Bronchial epithelial cell (primary cell): ENCODE measurements around the gene SLC6A18. TPM values are rescaled to one million over a fixed set of nuclear protein-coding genes. Genes with fewer than 3 reads are reported as not detected.

Experiments used
- DNase-seq: peaks from one replicate; pipeline ENCODE4 v3.0.0-alpha.2; 2010; ENCODE audit warnings: low read depth
- FAIRE-seq: peaks from 2 replicates; lab custom pipeline; 2011; peaks lifted over from hg19 to GRCh38; lab: Jason Lieb, UNC
- H3K27me3 ChIP-seq: 2 replicates; pipeline ENCODE4 v1.5.1; 2011; ENCODE audit warnings: low read length; ENCODE audit not compliant: control insufficient read depth, insufficient read depth
- H3K36me3 ChIP-seq: 2 replicates; pipeline ENCODE4 v1.5.1; 2011; ENCODE audit warnings: low read length; ENCODE audit not compliant: control insufficient read depth, insufficient read depth
- H3K4me3 ChIP-seq: 2 replicates; pipeline ENCODE4 v1.5.1; 2011; ENCODE audit warnings: mild to moderate bottlenecking, low read depth, low read length, control low read depth
- CTCF ChIP-seq: IDR thresholded peaks from 2 replicates; pipeline ENCODE4 v1.5.1; 2011; ENCODE audit warnings: mild to moderate bottlenecking, moderate library complexity, low read length, control low read depth, inconsistent platforms; ENCODE audit not compliant: insufficient read depth, severe bottlenecking
- total RNA-seq: library from RNA; depleted of rRNA; stranded (reverse); fragments of >200 nt; gene quantifications from 2 replicates; pipeline ENCODE4 v1.2.1, GENCODE V29; 2014

SLC6A18 gene
- total RNA-seq, 1 donor from 2014 or later: not detected

GRCh38 chr5:1278216-1278615, 53.0 kb downstream of the SLC6A18 start:
- H3K4me3 ChIP-seq: no peak overlapping the region
- H3K36me3 ChIP-seq: no peaks in the 10 kb centered on the region
- FAIRE-seq (peak; percentile 94), DNase-seq (no peak)
- no peak for TF ChIP-seq CTCF
- no peaks in the 10 kb centered on the region for H3K27me3 ChIP-seq

- Histone ChIP-seq H3K27me3 (no peaks in the 10 kb centered on the region), H3K4me3 (no peak overlapping the region), H3K36me3 (no peaks in the 10 kb centered on the region)
- DNase-seq: no peak
- no peak for FAIRE-seq
- no peak for TF ChIP-seq CTCF
Observed at GRCh38 chr5:1278656-1279442, 53.7 kb downstream of the SLC6A18 start.

- Histone ChIP-seq H3K36me3 (no peaks in the 10 kb centered on the region), H3K4me3 (no peak overlapping the region), H3K27me3 (no peaks in the 10 kb centered on the region)
- no peak for TF ChIP-seq CTCF
- FAIRE-seq (no peak), DNase-seq (no peak)
Observed at GRCh38 chr5:1279443-1280151, 54.4 kb downstream of the SLC6A18 start.

DNA sequence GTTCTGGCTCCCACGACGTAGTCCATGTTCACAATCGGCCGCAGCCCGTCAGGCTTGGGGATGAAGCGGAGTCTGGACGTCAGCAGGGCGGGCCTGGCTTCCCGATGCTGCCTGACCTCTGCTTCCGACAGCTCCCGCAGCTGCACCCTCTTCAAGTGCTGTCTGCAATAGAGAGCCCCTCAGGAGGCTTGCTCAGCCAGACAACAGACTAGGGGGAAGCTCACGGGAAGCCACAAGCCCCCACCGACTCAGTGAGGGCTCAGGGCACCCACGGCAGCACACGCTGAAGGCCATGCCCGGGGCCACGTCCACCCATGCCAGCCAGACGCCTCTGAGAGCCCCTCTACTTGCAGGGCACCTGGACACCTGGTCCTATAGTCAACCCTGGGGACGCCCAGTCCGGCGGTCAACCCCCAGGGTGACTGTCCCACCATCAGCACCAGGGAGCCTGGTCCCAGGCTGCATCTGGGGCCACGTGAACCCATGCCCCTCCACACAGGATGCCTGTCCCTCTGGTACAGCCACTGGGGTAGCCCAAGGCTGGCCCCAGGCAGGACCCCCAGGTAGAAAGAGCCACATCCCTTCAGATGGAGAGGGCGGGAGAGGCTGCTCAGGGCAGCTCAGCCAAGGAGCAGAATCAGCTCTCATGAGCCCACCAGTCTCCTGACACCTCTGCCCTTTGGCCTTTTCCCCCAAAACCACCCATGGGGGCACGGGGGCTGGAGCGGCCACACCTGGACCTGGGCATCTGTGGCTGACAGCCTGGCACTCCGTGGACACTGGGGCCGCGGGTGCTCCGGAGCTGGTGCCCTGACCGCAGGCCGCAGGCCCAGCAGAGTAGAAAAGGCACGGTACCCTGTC, 55.2 kb downstream of the SLC6A18 start:
- Histone ChIP-seq H3K4me3 (no peak overlapping the region), H3K36me3 (no peaks in the 10 kb centered on the region), H3K27me3 (no peaks in the 10 kb centered on the region)
- DNase-seq (no peak), FAIRE-seq (no peak)
- no peak for TF ChIP-seq CTCF

GRCh38 chr5:1281038-1281882, 56.1 kb downstream of the SLC6A18 start:
- TF ChIP-seq CTCF: no peak
- FAIRE-seq (no peak), DNase-seq (no peak)
- Histone ChIP-seq H3K36me3 (no peaks in the 10 kb centered on the region), H3K4me3 (no peak overlapping the region), H3K27me3 (no peaks in the 10 kb centered on the region)
